Stimulated activated CD4-positive, alpha-beta T cell treated with anti-CD3 and anti-CD28 coated beads, Interleukin-1b, Interleukin-23, amount 100 ng/mL, for 1 hour (primary cell): ENCODE data around the gene FAM124A.

Source experiments
- DNase-seq, 2 donors: peaks; one replicate each; pipeline ENCODE4 v3.0.0-alpha.2; 2020; ENCODE audit warnings: low read depth in 2 of 2

Gene FAM124A

DNA sequence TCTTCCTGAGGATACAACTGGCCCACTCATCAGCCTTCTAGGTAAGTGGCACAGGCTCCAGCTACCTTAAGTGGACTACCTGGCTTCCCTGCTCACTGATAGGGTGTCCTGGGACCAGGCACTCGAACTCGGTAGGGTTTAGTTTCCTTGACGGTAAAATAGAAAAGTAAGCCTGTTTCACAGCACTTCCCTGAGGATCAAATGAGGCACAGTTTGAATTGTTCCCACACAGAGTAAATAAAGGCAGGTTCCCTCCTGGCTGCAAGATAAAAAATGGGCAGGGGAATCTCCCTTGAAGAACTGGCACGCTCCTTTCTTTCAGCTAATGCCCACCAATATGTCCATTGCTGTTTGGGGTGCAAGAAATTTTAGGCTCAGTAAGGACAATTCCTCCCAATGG is 1.1 kb upstream of the FAM124A start:
- DNase-seq = no peak

DNA sequence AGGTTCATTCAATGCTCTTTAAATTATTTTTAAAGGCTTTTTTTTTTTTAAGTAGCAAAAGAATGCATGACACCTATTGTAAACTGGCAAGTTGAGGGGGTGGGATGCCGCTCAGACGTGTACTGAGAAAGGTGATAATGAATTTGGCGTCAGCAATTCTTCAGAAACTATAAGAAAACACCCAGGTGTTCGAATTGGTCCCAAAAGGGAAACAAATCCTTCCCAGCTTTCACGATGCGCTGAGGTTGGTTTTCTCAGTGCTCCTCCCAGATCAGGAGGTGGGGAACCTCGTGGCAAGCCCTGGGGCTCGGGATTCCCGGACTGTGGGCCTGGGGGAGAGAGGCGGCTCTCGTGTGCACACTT is 543 bp upstream of the FAM124A start:
- DNase-seq = no peak

- DNase-seq = no peak
Measured at GRCh38 chr13:51222686-51223559, 725 bp downstream of the FAM124A start.

- DNase-seq = no peak
Measured at GRCh38 chr13:51223560-51224270, 1.5 kb downstream of the FAM124A start.

- DNase-seq = no peak
Measured at GRCh38 chr13:51225029-51225428, 2.8 kb downstream of the FAM124A start.

DNA sequence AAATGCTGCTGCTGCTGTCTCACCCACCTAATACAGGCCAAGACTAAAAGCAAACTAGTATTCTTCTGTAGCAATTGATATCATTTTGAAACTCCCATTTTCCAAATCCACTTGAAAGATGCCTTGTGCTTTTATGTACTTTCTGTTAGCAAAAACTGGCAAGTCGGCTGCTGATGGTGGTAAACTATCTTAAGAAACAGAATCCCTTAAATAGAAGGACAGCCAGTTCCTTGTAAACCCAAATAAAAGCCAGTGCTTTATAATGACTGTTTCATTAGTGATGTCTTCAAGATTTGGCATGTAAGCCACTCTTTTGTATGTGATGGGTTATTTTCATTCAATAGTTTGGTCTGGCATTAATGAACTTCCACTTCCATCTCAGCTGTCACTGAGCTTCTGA is 5.2 kb downstream of the FAM124A start:
- DNase-seq = no peak

- DNase-seq = no peak
Measured at GRCh38 chr13:51229101-51229719, 7.0 kb downstream of the FAM124A start.

GRCh38 chr13:51229731-51230130 is 7.5 kb downstream of the FAM124A start:
- DNase-seq = no peak

- DNase-seq = no peak
Measured at GRCh38 chr13:51230477-51231105, 8.4 kb downstream of the FAM124A start.

- DNase-seq = no peak
Measured at GRCh38 chr13:51231456-51231855, 9.3 kb downstream of the FAM124A start.

DNA sequence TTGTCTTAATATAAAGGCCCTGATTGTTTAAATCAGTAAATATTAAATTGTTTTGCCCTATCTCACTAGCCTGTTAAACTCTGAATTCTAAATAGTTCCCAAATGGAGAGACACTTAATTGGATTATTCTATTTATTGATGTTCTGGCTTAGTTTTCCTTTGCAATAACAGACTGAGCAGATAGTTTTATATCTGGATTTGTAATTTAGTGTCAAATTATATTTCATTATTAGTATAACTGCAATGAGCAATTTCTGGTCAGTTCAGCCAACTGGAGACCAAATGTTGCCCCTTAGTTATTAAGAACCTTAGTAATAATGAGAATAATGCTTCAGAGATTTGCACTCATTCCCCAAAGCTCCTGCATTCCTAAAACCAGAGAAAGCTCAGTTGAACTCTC is 10.1 kb downstream of the FAM124A start:
- DNase-seq = no peak

GRCh38 chr13:51233117-51233826 is 11.1 kb downstream of the FAM124A start:
- no peak for DNase-seq

DNA sequence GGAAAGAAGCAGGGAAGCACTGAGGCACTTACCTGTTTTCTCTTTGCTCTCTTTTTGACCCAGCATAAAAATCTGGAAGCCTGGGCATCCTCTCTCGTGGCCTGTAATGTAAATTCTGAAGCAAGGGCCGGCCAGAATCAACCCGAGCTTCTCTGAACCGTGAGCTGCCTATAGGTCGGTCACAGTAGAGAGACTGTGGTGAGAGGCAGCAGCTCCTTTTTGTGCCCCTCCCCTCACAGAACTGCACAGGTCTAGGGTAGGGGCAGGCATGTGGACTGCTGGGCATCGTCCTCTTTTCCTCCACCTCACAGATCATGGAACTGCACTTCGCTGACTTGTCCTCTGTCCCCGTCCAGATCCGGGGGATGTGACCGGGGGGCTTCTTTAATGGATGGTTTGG is 12.5 kb downstream of the FAM124A start:
- no peak for DNase-seq

GRCh38 chr13:51235186-51235585 is 13.0 kb downstream of the FAM124A start:
- DNase-seq = no peak

DNA sequence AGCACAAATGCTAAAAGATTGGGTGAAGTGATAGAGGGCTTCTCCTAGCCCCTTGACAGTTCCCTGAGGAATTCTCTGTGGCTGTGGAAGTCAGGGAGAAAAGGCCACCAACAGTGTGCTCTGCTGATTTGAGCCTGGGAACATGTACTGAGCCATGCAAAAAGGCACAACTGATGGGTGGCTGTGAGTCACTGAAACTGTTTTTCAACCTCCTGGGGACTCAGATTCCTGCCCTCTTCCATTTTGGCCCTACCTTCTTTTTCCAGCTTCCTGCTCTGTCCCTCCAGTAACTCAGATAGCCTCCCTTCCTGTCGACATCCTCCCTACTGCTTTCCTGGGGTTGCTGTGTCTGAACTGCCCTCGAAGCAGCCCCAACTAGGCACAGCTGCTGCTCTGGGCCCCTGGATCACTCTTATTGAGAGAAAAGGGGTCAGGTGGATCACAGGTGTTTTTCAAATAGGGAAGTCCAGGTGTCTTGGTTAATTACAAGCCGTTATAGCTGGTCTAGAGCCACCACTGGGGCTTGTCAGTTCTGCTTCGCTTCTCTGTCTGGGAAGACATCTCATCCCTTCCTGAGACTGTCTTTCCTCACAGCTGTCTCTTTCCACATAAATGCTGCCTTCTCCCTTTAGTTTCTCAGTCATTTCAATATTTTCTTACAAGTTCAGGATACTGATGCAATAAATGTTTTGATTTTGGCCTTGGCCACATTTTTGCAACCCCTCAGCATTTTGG is 13.7 kb downstream of the FAM124A start:
- DNase-seq = no peak

- no peak for DNase-seq
Measured at GRCh38 chr13:51236491-51236792, 14.2 kb downstream of the FAM124A start.

DNA sequence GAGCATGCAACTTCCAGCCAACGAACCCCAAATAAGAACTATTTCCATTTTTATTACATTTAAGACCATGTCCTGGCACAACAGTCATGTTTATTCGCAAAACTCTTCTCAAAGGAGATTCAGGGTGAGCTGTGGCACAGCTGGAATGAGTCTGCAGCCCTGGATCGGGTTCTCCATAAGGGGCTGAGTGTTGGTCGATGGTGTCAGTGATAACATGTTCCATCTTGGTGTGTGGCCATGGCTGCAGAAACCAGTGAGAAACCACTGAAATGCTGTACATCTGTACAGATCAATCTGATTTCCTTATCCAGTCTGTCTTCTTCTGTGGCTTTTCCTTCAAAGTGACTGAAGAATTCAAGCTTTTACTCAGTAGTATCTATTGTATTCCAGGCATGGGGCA is 15.2 kb downstream of the FAM124A start:
- DNase-seq = no peak

DNA sequence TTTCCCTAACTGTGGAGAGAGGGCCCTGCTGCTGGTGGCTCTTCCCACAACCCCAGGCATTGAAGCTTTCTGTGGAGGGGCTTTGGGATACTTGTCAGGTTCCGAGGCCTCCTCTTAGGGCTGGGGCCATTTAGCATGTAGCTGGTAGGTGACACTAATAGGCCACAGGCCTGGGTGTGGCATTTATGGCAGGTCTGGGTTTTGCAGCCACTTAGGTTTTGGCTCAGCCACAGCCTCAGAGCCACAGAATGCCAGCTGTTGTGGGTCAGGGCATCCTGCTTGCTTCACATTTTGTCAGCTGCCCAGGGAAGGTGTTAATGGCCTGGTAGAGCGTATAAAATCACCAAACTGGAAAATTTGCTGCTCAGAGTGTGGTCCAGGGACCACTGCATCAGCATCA is 15.7 kb downstream of the FAM124A start:
- no peak for DNase-seq

- DNase-seq = no peak
Measured at GRCh38 chr13:51240178-51240577, 18.0 kb downstream of the FAM124A start.

- DNase-seq = no peak
Measured at GRCh38 chr13:51240958-51241357, 18.8 kb downstream of the FAM124A start.

- no peak for DNase-seq
Measured at GRCh38 chr13:51241720-51242119, 19.5 kb downstream of the FAM124A start.
